Measurements from ENCODE around the gene CD93.

Gene CD93

GRCh38 chr20:23129891-23130621, 43.9 kb upstream of the CD93 start:
- in situ Hi-C loops (cut with MboI; ENCODE audit: low pct_unique_long_range_greater_than_20kb, low sequenced_read_pairs, unreplicated experiment), result no loop called here
- no peak for DNase-seq (ENCODE audit: low spot score)
- no peak for TF ChIP-seq CTCF (IDR thresholded peaks at IDR 0.05; ENCODE audit: extremely low read depth, insufficient read depth, missing control alignments)

GRCh38 chr20:23129266-23129665, 43.1 kb upstream of the CD93 start:
- TF ChIP-seq CTCF (IDR thresholded peaks at IDR 0.05; ENCODE audit: extremely low read depth, insufficient read depth, missing control alignments), result no peak
- DNase-seq (ENCODE audit: low spot score), result no peak
- in situ Hi-C loops (cut with MboI; ENCODE audit: low pct_unique_long_range_greater_than_20kb, low sequenced_read_pairs, unreplicated experiment), result no loop called here

- no peak for TF ChIP-seq CTCF (IDR thresholded peaks at IDR 0.05; ENCODE audit: extremely low read depth, insufficient read depth, missing control alignments)
- no peak for DNase-seq (ENCODE audit: low spot score)
- in situ Hi-C loops (cut with MboI; ENCODE audit: low pct_unique_long_range_greater_than_20kb, low sequenced_read_pairs, unreplicated experiment), result no loop called here
Observed at GRCh38 chr20:23128461-23129125, 42.5 kb upstream of the CD93 start.

- TF ChIP-seq CTCF (IDR thresholded peaks at IDR 0.05; ENCODE audit: extremely low read depth, insufficient read depth, missing control alignments), result no peak
- in situ Hi-C loops (cut with MboI; ENCODE audit: low pct_unique_long_range_greater_than_20kb, low sequenced_read_pairs, unreplicated experiment), result no loop called here
- DNase-seq (ENCODE audit: low spot score), result no peak
Observed at GRCh38 chr20:23127506-23128279, 41.6 kb upstream of the CD93 start.

- in situ Hi-C loops (cut with MboI; ENCODE audit: low pct_unique_long_range_greater_than_20kb, low sequenced_read_pairs, unreplicated experiment), result no loop called here
- no peak for DNase-seq (ENCODE audit: low spot score)
- TF ChIP-seq CTCF (IDR thresholded peaks at IDR 0.05; ENCODE audit: extremely low read depth, insufficient read depth, missing control alignments), result no peak
Observed at GRCh38 chr20:23126281-23127061, 40.3 kb upstream of the CD93 start.

GRCh38 chr20:23125625-23126191, 39.6 kb upstream of the CD93 start:
- TF ChIP-seq CTCF (IDR thresholded peaks at IDR 0.05; ENCODE audit: extremely low read depth, insufficient read depth, missing control alignments), result no peak
- no peak for DNase-seq (ENCODE audit: low spot score)
- in situ Hi-C loops (cut with MboI; ENCODE audit: low pct_unique_long_range_greater_than_20kb, low sequenced_read_pairs, unreplicated experiment), result no loop called here

Data from GM13977 (cell line).